ENCODE measurements around the gene SBNO1.
"Not testable (repeated sequence)": the region's sequence is repeated elsewhere in the genome, so short reads cannot be mapped to it uniquely, and the experiment has no call there.

SBNO1 gene

GRCh38 chr12:123336530-123336929 lies 28.1 kb downstream of the SBNO1 start:
- DNase-seq = no peak

DNA sequence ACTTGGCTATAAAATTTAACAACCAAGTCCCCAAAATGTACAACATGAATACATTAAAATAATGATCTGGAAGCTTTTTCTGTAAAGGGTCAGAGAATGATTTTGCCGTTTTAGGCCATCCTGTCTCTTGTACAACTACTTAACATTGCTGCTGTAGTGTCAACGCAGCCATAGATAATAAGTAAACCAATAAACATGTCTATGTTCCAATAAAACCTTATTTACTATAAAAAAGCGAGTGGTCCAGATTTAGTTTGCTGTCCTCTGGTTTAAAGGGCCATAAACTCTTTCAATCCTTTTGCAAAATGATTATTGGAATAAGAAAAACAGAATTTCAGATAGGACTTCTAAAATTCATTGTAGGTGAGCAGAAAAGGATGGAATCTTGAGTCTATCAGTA lies 29.2 kb downstream of the SBNO1 start:
- no peak for DNase-seq

- DNase-seq = no peak
These were observed 34.8 kb downstream of the SBNO1 start for GRCh38 chr12:123329799-123330198.

DNA sequence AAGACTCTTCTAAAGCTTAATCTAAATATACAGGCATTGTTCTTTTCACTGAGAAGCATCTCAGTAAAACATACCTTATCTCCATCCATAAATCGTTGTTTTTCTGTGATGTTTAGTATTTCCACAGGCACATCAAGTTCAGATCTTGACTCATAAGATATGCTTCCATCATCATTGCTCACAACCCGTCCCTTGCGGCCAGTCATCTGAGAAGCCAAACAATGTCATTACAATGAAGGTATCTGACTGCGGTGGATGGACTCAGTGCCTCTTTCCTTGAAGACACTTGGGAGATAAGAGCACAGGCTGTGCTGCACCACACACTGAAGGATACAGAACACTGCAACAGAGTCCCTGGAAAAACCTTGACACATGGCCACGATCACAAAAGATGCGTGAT lies 44.8 kb downstream of the SBNO1 start:
- no peak for DNase-seq

DNA sequence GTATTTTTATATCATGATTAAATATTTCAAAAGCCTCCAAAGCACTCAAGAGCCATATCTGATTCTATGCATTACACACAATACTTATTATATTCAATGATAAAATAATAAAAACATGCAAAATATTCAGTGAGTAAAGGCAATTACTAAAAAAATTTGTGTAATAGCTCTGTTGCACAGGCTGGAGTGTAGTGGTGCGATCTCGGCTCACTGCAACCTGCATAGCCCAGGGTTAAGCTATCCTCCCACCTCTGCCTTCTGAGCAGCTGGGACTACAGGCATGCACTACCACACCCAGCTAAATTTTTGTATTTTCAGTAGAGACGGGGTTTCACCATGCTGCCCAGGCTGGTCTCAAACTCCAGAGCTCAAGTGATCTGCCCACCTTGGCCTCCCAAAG lies 45.4 kb downstream of the SBNO1 start:
- DNase-seq = no peak

GRCh38 chr12:123313046-123313445 lies 51.6 kb downstream of the SBNO1 start:
- DNase-seq = not testable (repeated sequence)

GRCh38 chr12:123306200-123306599 lies 58.4 kb downstream of the SBNO1 start:
- no peak for DNase-seq

DNA sequence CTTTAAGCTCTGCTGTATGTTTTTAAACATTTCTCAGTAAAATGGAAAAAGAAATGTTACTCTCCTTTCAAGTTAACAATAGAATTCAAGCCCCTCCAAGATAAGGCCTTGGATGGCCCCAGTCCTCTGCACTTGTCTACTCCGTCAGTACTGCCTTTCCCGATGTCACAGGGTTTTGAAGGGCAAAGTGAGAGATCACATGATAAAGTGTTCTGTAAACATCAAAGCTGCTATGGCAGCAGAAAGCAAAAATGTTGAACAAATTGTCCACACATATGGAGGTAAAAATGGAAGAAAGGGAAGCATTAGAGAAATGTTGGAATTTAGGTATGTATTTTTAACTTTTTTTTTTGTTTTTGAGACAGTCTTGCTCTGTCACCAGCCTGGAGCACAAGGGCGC lies 59.5 kb downstream of the SBNO1 start:
- DNase-seq = no peak

GRCh38 chr12:123293178-123293760 lies 71.4 kb downstream of the SBNO1 start:
- no peak for DNase-seq

DNA sequence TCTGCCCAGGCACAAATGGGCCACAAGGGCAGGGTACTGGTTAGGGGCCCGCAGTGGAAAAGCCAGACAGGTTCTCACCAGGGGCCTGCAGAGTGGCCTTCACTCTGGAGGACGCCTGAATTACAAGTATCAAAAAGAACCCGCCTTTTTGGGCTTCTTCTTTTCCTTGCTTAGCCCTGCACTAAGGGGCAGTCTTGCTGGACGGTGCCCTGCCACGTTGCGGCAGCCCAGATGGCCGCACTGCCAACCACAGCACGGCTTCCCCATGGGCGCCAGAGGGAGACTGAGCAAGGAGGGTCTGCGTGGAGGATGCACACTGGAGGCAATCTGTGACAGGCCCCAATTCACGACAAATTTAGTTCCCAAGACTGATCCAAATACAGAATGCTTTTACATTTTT lies 74.7 kb downstream of the SBNO1 start:
- no peak for DNase-seq

DNA sequence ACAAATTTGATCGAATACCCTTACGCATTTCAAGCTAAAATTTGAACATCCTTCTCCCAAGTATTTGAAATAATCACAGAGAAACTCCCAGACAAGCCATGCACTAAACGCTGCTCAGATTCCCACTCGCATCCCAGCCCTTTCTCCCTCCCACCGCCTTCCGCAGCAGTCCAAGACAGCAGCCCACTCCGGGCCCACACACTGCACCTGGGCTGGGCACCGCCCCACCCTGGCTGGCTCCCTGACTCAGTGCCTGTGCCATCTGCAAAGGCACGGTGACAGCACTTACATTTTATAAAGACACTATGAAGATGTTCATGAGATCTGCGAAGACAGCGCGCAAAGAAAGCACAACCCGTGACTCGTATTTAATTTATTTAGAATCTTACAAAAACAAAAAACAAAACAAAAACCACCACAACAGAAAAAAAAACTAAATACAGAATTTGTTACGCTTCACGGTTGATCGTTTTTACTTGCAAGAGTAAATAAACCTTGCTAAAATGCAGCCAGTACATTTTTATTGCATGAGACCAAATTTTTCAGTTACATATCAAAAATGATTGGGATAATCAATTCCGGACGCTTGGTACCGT lies 75.8 kb downstream of the SBNO1 start:
- DNase-seq = no peak

DNA sequence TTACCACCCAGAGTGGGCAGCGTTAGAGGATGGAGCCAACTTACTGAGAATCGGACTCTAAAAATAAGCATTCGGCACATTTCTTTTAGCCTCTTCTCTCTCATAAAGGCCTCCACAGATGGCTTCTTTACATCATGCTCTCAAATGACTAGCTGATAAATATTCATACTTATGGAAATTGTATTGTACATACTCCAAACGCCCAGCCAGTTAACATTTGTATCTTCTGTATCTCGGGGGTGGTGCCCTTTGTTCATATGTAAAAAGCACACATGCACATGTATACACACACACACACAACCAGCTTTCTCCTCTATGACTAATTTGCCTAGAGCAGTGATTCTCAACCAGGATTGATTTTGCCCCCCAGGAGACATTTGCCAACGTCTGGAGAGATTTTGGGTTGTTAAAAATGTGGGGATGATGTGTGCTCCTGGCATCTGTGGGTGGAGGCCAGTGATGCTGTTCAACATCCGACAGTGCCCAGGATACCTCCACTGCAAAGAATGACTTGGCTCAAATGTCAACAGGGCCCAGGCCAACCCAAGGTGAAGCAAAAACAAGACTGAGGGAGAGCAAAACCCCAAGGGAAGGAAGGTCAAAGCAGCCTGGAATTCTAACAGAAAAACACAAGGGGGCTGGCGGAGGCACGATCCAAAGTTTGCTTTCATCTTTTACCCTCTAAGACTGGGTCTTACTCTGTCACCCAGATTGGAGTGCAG lies 77.8 kb downstream of the SBNO1 start:
- no peak for DNase-seq

- DNase-seq = no peak
These were observed 80.0 kb downstream of the SBNO1 start for GRCh38 chr12:123284669-123285068.

GRCh38 chr12:123283461-123283860 lies 81.2 kb downstream of the SBNO1 start:
- no peak for DNase-seq

- no peak for DNase-seq
These were observed 82.5 kb downstream of the SBNO1 start for GRCh38 chr12:123282111-123282510.

GRCh38 chr12:123280971-123281370 lies 83.7 kb downstream of the SBNO1 start:
- DNase-seq = no peak

DNA sequence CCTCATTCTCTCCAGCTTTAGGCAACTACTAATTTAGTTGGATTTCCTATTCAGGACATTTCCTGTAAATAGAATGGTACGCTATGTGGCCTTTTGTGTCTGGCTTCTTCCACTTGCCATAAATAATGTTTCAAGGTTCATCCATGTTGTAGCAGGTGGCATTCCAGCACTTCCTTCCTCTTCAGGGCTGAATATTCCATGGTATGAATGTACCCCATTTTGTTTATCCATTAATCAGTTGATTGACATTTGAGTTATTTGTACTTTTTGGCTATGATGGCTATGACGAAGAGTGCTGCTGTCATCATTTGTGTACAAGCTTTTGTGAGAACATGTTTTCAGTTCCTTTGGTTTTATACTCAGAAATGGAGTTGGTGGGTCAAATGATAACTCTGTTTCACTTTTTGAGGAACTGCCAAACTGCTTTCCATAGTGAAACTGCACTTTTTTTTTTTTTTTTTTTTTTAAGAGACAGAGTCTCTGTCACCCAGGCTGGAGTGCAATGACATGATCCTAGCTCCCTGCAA lies 86.5 kb downstream of the SBNO1 start:
- DNase-seq = no peak

DNA sequence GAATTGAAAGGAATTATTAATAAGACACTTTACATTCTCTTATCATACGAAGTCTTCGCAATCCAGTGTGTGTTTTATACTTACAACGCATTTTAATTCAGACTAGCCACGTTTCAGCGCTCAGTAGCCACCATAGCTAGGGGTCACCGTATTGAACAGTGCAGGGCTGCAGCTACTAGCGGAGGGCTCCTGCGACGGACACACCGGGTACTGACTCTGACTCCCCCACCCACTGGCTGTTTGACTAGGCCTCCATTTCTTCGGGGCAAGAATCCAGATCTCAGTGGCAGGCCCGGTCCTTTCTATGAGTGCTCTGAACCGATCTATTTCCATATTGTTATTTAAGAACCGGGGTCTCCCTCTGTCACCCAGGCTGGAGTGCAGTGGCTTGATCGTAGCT lies 91.5 kb downstream of the SBNO1 start:
- no peak for DNase-seq

DNA sequence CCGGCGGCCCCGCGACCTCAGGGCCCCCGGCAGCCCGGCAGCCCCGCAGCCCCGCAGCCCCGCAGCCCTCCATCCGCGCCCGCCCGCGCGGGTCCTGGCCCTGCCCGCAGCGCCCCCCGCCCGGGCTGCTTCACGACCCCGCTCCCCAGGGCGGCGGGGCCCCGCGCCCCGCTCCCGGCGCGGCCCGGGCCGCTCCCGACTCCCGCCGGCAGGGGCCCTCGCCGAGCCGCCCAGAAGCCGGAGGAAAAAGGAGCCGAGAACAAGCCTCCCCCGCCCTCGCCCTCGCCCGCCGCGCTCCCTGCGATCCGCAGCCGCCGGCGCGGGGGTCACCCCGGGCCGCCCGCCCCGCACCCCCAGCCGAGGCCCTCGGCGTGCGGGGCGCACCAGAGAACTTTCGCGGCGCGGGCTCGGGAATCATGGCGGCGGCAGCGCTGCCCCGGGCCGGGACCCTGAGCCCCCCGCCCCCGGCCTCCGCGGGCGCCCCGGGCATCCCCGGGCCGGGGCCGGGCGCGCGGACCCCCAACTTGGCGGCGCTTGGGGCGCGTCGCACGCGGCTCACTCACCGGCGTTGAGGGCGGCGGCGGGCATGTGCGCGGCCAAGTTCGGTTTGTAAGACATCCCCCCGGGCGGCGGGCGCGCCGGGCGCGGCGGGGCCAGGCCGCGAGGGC lies 93.5 kb downstream of the SBNO1 start:
- DNase-seq = no peak

- no peak for DNase-seq
These were observed 94.2 kb downstream of the SBNO1 start for GRCh38 chr12:123270214-123271000.

DNA sequence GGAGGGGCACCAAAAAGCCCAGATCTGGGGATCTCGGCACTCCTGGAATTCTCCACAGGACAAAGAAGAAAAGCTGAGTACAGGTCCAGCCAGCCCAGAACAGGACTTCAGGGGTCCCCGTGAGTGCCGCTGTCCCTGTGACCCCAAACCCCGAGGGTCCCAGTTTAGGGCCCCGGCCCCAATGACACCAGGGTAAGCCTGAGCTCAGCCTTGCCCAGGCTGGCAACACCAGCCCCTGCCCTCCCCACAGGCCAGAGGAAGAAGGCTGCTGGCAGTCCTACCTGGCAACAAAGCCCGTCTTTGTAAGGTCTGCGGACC lies 94.8 kb downstream of the SBNO1 start:
- no peak for DNase-seq

DNA sequence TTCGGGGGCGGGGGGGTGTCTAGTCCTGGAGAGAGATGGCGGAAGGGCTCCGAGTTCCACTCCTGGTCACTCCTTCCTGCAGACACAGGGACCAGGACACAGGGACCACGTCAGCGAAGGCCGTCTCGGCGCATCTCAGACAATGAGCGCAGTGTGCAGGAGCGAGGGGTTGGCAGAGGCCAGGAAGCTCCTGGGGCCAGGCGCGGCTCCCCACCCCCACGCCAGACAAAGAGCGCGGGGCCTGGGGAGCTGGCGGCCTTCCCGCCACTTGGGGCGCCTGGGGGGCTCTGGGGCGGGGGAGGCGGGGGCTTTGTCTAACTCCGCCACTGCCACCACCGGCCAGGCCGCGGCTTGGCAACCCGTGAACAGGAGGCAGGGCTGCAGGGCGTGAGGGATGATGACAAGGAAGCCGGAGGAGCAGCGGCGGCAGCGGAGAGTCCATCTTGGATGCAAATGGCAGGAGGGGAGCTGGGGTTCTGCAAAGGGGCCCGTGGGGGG lies 95.2 kb downstream of the SBNO1 start:
- no peak for DNase-seq

GRCh38 chr12:123268850-123269249 lies 95.8 kb downstream of the SBNO1 start:
- DNase-seq = no peak
